HL-60 (cell line): Measurements from ENCODE around the gene PROCA1.
"Not testable (repeated sequence)": the region's sequence is repeated elsewhere in the genome, so short reads cannot be mapped to it uniquely, and the experiment has no call there.

Source experiments
- DNase-seq, 2 experiments: peaks; one replicate each; pipeline ENCODE4 v3.0.0-alpha.2; 2010 to 2020; ENCODE audit warnings: low read depth in 1 of 2, low spot score in 1 of 2
- H3K27ac ChIP-seq: fragments of 250-450 bp; sonication (Bioruptor Pico); replicated peaks from 2 replicates; pipeline ENCODE4 v1.5.1; 2020; ENCODE audit warnings: mild to moderate bottlenecking, moderate library complexity
- H3K27me3 ChIP-seq: fragments of 250-450 bp; sonication (Bioruptor Pico); 2 replicates; pipeline ENCODE4 v1.5.1; 2021; ENCODE audit warnings: mild to moderate bottlenecking, moderate library complexity; ENCODE audit not compliant: insufficient read depth, poor library complexity, severe bottlenecking
- H3K4me3 ChIP-seq: replicated peaks from 2 replicates; pipeline ENCODE4 v1.5.1; 2011; ENCODE audit warnings: mild to moderate bottlenecking, control low read depth, low read length; ENCODE audit not compliant: insufficient read depth
- GABPA ChIP-seq: IDR thresholded peaks from 2 replicates; pipeline ENCODE4 v1.6.1; 2012; ENCODE audit warnings: low read depth
- POLR2AphosphoS5 ChIP-seq: IDR thresholded peaks from 2 replicates; pipeline ENCODE4 v1.6.1; 2012; ENCODE audit warnings: low read depth
- REST ChIP-seq: IDR thresholded peaks from 2 replicates; pipeline ENCODE4 v1.6.1; 2012; ENCODE audit warnings: low read depth; ENCODE audit not compliant: insufficient replicate concordance
- SPI1 ChIP-seq: IDR thresholded peaks from 2 replicates; pipeline ENCODE4 v1.6.1; 2012; ENCODE audit warnings: low read depth, mild to moderate bottlenecking, borderline replicate concordance
- TF ChIP-seq, protein P1 (sequence below): IDR thresholded peaks from one replicate; pipeline ENCODE4 v1.5.1; 2011; ENCODE audit warnings: low read length, control low read depth, inconsistent platforms; ENCODE audit not compliant: insufficient read depth

Gene PROCA1

GRCh38 chr17:28658342-28658741 is 53.3 kb downstream of the PROCA1 start:
- H3K27ac ChIP-seq, DNase-seq: not testable (repeated sequence)

DNA sequence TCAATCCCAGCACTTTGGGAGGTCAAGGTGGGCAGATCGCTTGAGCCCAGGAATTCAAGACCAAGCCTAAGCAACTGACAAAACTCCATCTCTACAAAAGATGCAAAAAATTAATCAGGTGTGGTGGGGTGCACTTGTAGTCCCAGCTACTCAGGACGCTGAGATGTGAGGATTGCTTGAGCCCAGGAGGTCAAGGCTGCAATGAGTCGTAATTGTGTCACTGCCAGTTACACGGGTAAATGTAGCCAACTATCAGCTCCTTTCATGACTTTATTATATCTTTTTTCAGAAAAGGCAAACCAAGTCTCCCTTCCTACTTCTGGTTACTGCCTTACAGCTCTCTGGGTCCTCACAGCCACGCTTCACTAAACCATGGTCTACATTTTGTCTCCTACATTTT is 53.9 kb downstream of the PROCA1 start:
- Histone ChIP-seq H3K27me3 (no peaks in the 10 kb centered on the region), H3K27ac (no peak overlapping the region), H3K4me3 (no peak overlapping the region)
- TF ChIP-seq, protein P1, sequence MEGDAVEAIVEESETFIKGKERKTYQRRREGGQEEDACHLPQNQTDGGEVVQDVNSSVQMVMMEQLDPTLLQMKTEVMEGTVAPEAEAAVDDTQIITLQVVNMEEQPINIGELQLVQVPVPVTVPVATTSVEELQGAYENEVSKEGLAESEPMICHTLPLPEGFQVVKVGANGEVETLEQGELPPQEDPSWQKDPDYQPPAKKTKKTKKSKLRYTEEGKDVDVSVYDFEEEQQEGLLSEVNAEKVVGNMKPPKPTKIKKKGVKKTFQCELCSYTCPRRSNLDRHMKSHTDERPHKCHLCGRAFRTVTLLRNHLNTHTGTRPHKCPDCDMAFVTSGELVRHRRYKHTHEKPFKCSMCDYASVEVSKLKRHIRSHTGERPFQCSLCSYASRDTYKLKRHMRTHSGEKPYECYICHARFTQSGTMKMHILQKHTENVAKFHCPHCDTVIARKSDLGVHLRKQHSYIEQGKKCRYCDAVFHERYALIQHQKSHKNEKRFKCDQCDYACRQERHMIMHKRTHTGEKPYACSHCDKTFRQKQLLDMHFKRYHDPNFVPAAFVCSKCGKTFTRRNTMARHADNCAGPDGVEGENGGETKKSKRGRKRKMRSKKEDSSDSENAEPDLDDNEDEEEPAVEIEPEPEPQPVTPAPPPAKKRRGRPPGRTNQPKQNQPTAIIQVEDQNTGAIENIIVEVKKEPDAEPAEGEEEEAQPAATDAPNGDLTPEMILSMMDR = no peak
- TF ChIP-seq POLR2AphosphoS5 (no peak), SPI1 (no peak), REST (no peak), GABPA (no peak)
- no peak for DNase-seq

More at GRCh38 chr17:28658342-28658741, 53.3 kb downstream of the PROCA1 start:
- H3K27me3 ChIP-seq, H3K4me3 ChIP-seq: not testable (repeated sequence)

GRCh38 chr17:28655160-28655559 is 56.5 kb downstream of the PROCA1 start:
- TF ChIP-seq GABPA = no peak
- TF ChIP-seq, protein P1 = no peak
- TF ChIP-seq SPI1 = no peak
- TF ChIP-seq REST = no peak
- TF ChIP-seq POLR2AphosphoS5 = no peak
- H3K27me3 ChIP-seq = no peaks in the 10 kb centered on the region
- no peak overlapping the region for H3K27ac ChIP-seq
- no peak overlapping the region for H3K4me3 ChIP-seq
- DNase-seq = no peak
